Neural progenitor cell (in vitro differentiated cells): ENCODE measurements around the gene KLHL13.

Experiments
- EZH2 ChIP-seq: fragments of 200-600 bp; sonication (generic); IDR thresholded peaks from 2 replicates; pipeline ENCODE4 v1.6.1; 2017; ENCODE audit warnings: antibody characterized with exemption, mild to moderate bottlenecking, moderate library complexity
- TF ChIP-seq, protein P1 (sequence below): fragments of 200-600 bp; sonication (generic); IDR thresholded peaks from 2 replicates; pipeline ENCODE4 v1.5.1; 2017; ENCODE audit warnings: antibody characterized with exemption, mild to moderate bottlenecking

GRCh38 chrX:118126286-118126685 is 9.7 kb upstream of the KLHL13 start:
- TF ChIP-seq, protein P1, sequence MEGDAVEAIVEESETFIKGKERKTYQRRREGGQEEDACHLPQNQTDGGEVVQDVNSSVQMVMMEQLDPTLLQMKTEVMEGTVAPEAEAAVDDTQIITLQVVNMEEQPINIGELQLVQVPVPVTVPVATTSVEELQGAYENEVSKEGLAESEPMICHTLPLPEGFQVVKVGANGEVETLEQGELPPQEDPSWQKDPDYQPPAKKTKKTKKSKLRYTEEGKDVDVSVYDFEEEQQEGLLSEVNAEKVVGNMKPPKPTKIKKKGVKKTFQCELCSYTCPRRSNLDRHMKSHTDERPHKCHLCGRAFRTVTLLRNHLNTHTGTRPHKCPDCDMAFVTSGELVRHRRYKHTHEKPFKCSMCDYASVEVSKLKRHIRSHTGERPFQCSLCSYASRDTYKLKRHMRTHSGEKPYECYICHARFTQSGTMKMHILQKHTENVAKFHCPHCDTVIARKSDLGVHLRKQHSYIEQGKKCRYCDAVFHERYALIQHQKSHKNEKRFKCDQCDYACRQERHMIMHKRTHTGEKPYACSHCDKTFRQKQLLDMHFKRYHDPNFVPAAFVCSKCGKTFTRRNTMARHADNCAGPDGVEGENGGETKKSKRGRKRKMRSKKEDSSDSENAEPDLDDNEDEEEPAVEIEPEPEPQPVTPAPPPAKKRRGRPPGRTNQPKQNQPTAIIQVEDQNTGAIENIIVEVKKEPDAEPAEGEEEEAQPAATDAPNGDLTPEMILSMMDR = no peak
- no peak for TF ChIP-seq EZH2
